ENCODE measurements around the gene RPP38.

- TF ChIP-seq REST (IDR thresholded peaks at IDR 0.05; ENCODE audit: insufficient read depth in 1 of 2, low read depth in 2 of 2, low read length in 2 of 2) = no peak
- no peak for TF ChIP-seq POLR2AphosphoS5 (IDR thresholded peaks at IDR 0.05; ENCODE audit: low read depth, low read length)
These were observed 6.4 kb downstream of the RPP38 start for GRCh38 chr10:15103513-15103912.

Data from PFSK-1 (cell line).